Activated CD8-positive, alpha-beta T cell treated with anti-CD3 and anti-CD28 coated beads for 36 hours (primary cell): ENCODE data around the gene REEP2. TPM values are rescaled to one million over a fixed set of nuclear protein-coding genes. Genes with fewer than 3 reads are reported as not detected.
"Not testable (repeated sequence)": the region's sequence is repeated elsewhere in the genome, so short reads cannot be mapped to it uniquely, and the experiment has no call there.

ENCODE experiments used
- ATAC-seq: fragments of 200-7000 bp; cut with Tn5 transposase; one replicate; pipeline ENCODE4 v1.10.0; 2021; ENCODE audit warnings: mild to moderate bottlenecking, moderate library complexity
- CTCF ChIA-PET: fragments of 350-600 bp; sonication (Branson Sonifier 250); formaldehyde crosslinking; loops from one replicate; lab custom pipeline; 2021; ENCODE audit warnings: antibody characterized with exemption; lab: Charles Lee
- POLR2A ChIA-PET: fragments of 350-600 bp; sonication (Branson Sonifier 250); formaldehyde crosslinking; loops from one replicate; lab custom pipeline; 2021; ENCODE audit warnings: antibody characterized with exemption; lab: Charles Lee
- DNase-seq: peaks from one replicate; pipeline ENCODE4 v3.0.0-alpha.2; 2020
- H3K27ac Mint-ChIP-seq: one replicate; pipeline ENCODE4 v1.8.0; 2021; ENCODE audit warnings: mild to moderate bottlenecking, mixed read lengths
- H3K27me3 Mint-ChIP-seq: one replicate; pipeline ENCODE4 v1.8.0; 2021; ENCODE audit warnings: mixed read lengths
- H3K36me3 Mint-ChIP-seq: one replicate; pipeline ENCODE4 v1.8.0; 2021; ENCODE audit warnings: low read depth, mixed read lengths
- H3K4me1 Mint-ChIP-seq: one replicate; pipeline ENCODE4 v1.8.0; 2021; ENCODE audit warnings: low read depth, mixed read lengths
- H3K4me3 Mint-ChIP-seq: one replicate; pipeline ENCODE4 v1.8.0; 2021; ENCODE audit warnings: mild to moderate bottlenecking, moderate library complexity, mixed read lengths
- H3K9me3 Mint-ChIP-seq: one replicate; pipeline ENCODE4 v1.8.0; 2021; ENCODE audit warnings: mixed read lengths
- CTCF ChIP-seq: fragments of 200-600 bp; IDR thresholded peaks from one replicate; pipeline ENCODE4 v1.8.0; 2022; ENCODE audit warnings: antibody characterized with exemption, mild to moderate bottlenecking
- intact Hi-C: fragments of 100-400 bp; cut with micrococcal nuclease; formaldehyde crosslinking; loops from one replicate; pipeline ENCODE4 v1.10.0; 2022
- total RNA-seq, 2 experiments: library from RNA; stranded (reverse); gene quantifications; one replicate each; pipeline ENCODE4 v1.2.3, GENCODE V29; 2021

The REEP2 gene
- 1 to 10 TPM; 2.9 to 3.1 TPM for total RNA-seq

- POLR2A ChIA-PET = interaction anchor here (0.7 to 2.6 kb wide), 10 partner anchors 11 to 136 kb away, joined by 3 to 12 read pairs (median 4); partner anchors contain the start of gene HSPA9
- ATAC-seq (peak; percentile 92), DNase-seq (peak; percentile 81)
- no peak within 1 kb of the TSS for H3K27ac Mint-ChIP-seq
- peaks cover 12% of the 10 kb centered on the region for H3K4me1 Mint-ChIP-seq
- no peaks in the 10 kb centered on the region for H3K9me3 Mint-ChIP-seq
- no peak for TF ChIP-seq CTCF
- intact Hi-C loops = no loop called here
- CTCF ChIA-PET = interaction anchor here (1.0 to 3.8 kb wide), 5 partner anchors 11 to 86 kb away, joined by 3 to 17 read pairs (median 7); partner anchors contain the start of gene KDM3B
- H3K4me3 Mint-ChIP-seq = peak within 1 kb of the TSS; percentile 73
- H3K27me3 Mint-ChIP-seq = no peaks in the 10 kb centered on the region
- peaks cover 1% of the 10 kb centered on the region for H3K36me3 Mint-ChIP-seq
These were observed at the start of gene REEP2 for GRCh38 chr5:138438724-138439476. Gene REEP2 (plus strand): TSS chr5:138439057. CDS start chr5:138439209, 152 bp downstream.

GRCh38 chr5:138389332-138389731, 49.5 kb upstream of the REEP2 start:
- no peak for TF ChIP-seq CTCF
- DNase-seq (no peak), ATAC-seq (no peak)
- Mint-ChIP-seq H3K9me3 (no peaks in the 10 kb centered on the region), H3K36me3 (peaks cover 23% of the 10 kb centered on the region), H3K4me1 (no peaks in the 10 kb centered on the region), H3K27me3 (no peaks in the 10 kb centered on the region), H3K4me3 (no peak overlapping the region), H3K27ac (no peak overlapping the region)
- intact Hi-C loops = no loop called here
- CTCF ChIA-PET = no interaction called here
- POLR2A ChIA-PET = no interaction called here

GRCh38 chr5:138389911-138390310, 48.9 kb upstream of the REEP2 start:
- H3K27me3 Mint-ChIP-seq, H3K4me1 Mint-ChIP-seq, H3K4me3 Mint-ChIP-seq, intact Hi-C loops, H3K27ac Mint-ChIP-seq, ATAC-seq, H3K9me3 Mint-ChIP-seq, POLR2A ChIA-PET, DNase-seq: not testable (repeated sequence)
- peaks cover 25% of the 10 kb centered on the region for H3K36me3 Mint-ChIP-seq
- CTCF ChIA-PET = interaction anchor here (0.9 to 1.3 kb wide), 2 partner anchors 9 to 38 kb away, joined by 3 read pairs; partner anchors contain the start of gene KDM3B

- Mint-ChIP-seq H3K27me3 (no peaks in the 10 kb centered on the region), H3K4me3 (no peak overlapping the region), H3K36me3 (peaks cover 24% of the 10 kb centered on the region), H3K27ac (no peak overlapping the region), H3K4me1 (no peaks in the 10 kb centered on the region), H3K9me3 (no peaks in the 10 kb centered on the region)
- ATAC-seq = no peak
- intact Hi-C loops = no loop called here
- DNase-seq = no peak
- ChIA-PET CTCF (interaction anchor here (1.2 kb wide), 1 partner anchor 40 kb away, joined by 3 read pairs; the partner anchor contains the start of gene KDM3B), POLR2A (no interaction called here)
- TF ChIP-seq CTCF = no peak
These were observed 46.9 kb upstream of the REEP2 start for GRCh38 chr5:138391859-138392386.

GRCh38 chr5:138402640-138403039, 36.2 kb upstream of the REEP2 start:
- ChIA-PET CTCF (interaction anchor here (0.6 to 3.7 kb wide), 4 partner anchors 32 to 101 kb away, joined by 3 to 20 read pairs (median 3); partner anchors contain the start of gene KDM3B), POLR2A (no interaction called here)
- intact Hi-C loops = no loop called here
- Mint-ChIP-seq H3K27me3 (no peaks in the 10 kb centered on the region), H3K27ac (peak overlapping the region; percentile 11), H3K36me3 (peaks cover 42% of the 10 kb centered on the region), H3K4me3 (no peak overlapping the region), H3K9me3 (no peaks in the 10 kb centered on the region), H3K4me1 (peaks cover 19% of the 10 kb centered on the region)
- TF ChIP-seq CTCF = no peak
- peak; percentile 94 for ATAC-seq
- no peak for DNase-seq
